Measurements from ENCODE around the gene FAM20A.
"Not testable (repeated sequence)": the region's sequence is repeated elsewhere in the genome, so short reads cannot be mapped to it uniquely, and the experiment has no call there.

Gene FAM20A

DNA sequence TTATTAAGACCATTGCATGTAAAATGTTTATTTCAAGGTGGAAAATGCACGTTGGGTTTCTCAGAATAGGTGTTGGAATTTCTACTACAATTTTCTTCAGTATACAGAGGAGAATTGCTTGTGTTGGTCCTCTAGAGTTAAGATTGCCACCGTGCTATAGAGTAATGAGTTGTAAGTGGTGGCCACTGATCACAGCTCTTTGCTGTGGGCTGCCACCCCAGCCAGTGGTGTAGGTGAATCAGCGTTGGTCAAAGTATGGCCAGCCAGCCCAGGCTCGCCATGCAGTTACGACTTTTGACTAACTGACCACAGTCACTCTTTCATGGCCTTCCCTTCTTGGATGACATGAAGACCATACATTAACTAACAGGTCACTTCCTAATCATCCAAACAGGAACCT lies 101.6 kb downstream of the FAM20A start:
- Histone ChIP-seq H3K36me3 (ENCODE audit: control insufficient read depth in 2 of 2, insufficient read depth in 2 of 2, low read length in 2 of 2) (no peaks in the 10 kb centered on the region), H3K9me3 (ENCODE audit: control insufficient read depth in 2 of 2, low read length in 2 of 2) (no peaks in the 10 kb centered on the region), H3K27ac (ENCODE audit: low read depth in 2 of 2, low read length in 2 of 2) (no peak overlapping the region), H3K27me3 (ENCODE audit: control insufficient read depth in 2 of 2, insufficient read depth in 2 of 2, low read length in 2 of 2) (no peaks in the 10 kb centered on the region), H3K4me3 (ENCODE audit: low read length in 2 of 2) (no peak overlapping the region), H3K4me1 (ENCODE audit: control insufficient read depth in 2 of 2, insufficient read depth in 2 of 2, low read length in 2 of 2) (peaks cover 11 to 12% of the 10 kb centered on the region in 2 donors), H3K9ac (ENCODE audit: low read depth in 1 of 2, low read length in 2 of 2) (no peak overlapping the region)

DNA sequence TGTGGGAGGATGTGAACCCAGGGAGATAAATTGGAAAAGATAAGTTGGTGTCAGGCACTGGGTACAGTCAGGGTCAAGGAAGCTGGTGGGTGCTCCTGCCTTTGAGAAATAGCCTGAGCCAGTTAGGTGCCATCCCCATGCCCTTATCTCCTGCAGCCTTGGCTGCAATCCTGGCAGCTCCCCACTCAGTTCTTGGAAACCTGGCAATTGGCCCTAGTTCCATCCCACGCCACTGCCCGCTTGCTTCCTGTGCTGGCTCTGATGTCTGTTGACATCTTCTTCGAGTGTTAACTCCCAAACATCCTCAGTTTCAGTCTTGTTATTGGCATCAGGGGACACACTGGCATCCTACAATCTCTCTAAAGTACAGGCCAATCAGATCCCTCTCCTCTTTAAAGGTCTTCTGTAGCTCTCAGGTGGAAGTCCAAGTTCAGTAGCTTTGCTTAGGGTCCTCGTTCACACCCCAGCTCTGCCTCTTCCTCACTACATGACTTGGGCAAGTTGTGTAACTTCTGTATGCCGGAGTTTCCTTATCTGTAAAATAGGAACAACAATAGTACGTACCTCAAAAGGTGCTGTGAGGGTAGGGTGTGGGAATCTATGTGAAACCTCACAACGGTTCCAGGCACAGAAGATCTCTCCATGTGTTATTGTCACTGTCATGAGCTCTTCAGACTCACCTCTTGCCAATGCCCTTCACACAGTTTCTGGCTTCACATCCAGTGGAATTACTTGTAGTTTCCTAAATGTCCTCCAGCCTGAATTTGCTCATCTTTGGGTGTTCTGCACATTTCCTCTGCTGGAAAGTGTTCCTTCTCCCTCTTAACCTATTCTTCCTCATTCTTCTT lies 102.5 kb downstream of the FAM20A start:
- no peaks in the 10 kb centered on the region for H3K36me3 ChIP-seq (ENCODE audit: control insufficient read depth in 2 of 2, insufficient read depth in 2 of 2, low read length in 2 of 2)
- H3K4me1 ChIP-seq (ENCODE audit: control insufficient read depth in 2 of 2, insufficient read depth in 2 of 2, low read length in 2 of 2), result peaks cover 11 to 12% of the 10 kb centered on the region in 2 donors
- no peaks in the 10 kb centered on the region for H3K9me3 ChIP-seq (ENCODE audit: control insufficient read depth in 2 of 2, low read length in 2 of 2)
- peak overlapping the region; percentile 36 to 37 for H3K4me3 ChIP-seq (ENCODE audit: low read length in 2 of 2)
- H3K27ac ChIP-seq (ENCODE audit: low read depth in 2 of 2, low read length in 2 of 2), result peak overlapping the region; percentile 75 to 84
- H3K9ac ChIP-seq (ENCODE audit: low read depth in 1 of 2, low read length in 2 of 2), result peak overlapping the region; percentile 29 to 53
- no peaks in the 10 kb centered on the region for H3K27me3 ChIP-seq (ENCODE audit: control insufficient read depth in 2 of 2, insufficient read depth in 2 of 2, low read length in 2 of 2)

DNA sequence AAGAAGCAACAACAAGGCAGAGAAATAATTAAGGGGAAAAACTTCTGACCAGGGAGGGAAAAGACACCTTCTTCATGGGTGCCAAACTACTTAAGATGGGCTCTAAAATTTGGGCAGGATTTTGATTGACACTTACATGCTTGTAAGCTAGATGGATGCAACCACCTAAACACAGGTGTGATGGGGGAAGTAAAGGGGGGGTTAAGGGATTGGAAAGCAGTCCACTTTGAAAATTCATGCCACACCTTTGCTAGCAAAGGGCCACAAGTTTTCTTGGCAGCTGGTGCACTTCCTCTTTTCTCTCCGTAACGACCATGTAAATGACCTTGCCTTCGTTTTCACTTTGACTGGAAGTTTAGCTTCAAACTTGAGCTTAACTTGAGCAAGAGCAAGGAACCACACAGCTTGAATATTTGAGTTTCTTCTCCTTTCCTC lies 103.3 kb downstream of the FAM20A start:
- Histone ChIP-seq H3K9ac (ENCODE audit: low read depth in 1 of 2, low read length in 2 of 2) (peak overlapping the region; percentile 52 to 53), H3K4me3 (ENCODE audit: low read length in 2 of 2) (peak overlapping the region; percentile 36 to 37), H3K36me3 (ENCODE audit: control insufficient read depth in 2 of 2, insufficient read depth in 2 of 2, low read length in 2 of 2) (no peaks in the 10 kb centered on the region), H3K27ac (ENCODE audit: low read depth in 2 of 2, low read length in 2 of 2) (peak overlapping the region; percentile 75 to 84), H3K4me1 (ENCODE audit: control insufficient read depth in 2 of 2, insufficient read depth in 2 of 2, low read length in 2 of 2) (peaks cover 11 to 12% of the 10 kb centered on the region in 2 donors), H3K27me3 (ENCODE audit: control insufficient read depth in 2 of 2, insufficient read depth in 2 of 2, low read length in 2 of 2) (no peaks in the 10 kb centered on the region), H3K9me3 (ENCODE audit: control insufficient read depth in 2 of 2, low read length in 2 of 2) (no peaks in the 10 kb centered on the region)

DNA sequence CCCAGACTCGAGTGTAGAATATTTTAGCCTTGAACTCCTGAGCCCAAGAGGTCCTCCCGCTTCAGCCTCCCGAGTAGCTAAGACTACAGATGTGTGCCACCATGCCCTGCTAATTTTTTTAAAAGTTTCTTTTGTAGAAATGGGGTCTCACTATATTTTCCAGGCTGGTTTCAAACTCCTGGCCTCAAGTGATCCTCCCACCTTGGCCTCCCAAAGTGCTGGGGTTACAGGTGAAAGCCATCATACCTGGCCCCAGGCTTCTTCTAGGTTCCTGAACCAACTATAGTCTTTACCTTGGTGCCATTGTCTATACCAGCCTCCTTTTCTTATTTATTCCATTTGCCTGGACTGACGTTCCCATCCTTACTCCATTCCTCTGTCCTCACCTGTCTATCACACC lies 106.1 kb downstream of the FAM20A start:
- H3K4me1 ChIP-seq (ENCODE audit: control insufficient read depth in 2 of 2, insufficient read depth in 2 of 2, low read length in 2 of 2), result peaks cover 24 to 29% of the 10 kb centered on the region in 2 donors
- H3K36me3 ChIP-seq (ENCODE audit: control insufficient read depth in 2 of 2, insufficient read depth in 2 of 2, low read length in 2 of 2), result no peaks in the 10 kb centered on the region
- no peak overlapping the region for H3K9ac ChIP-seq (ENCODE audit: low read depth in 1 of 2, low read length in 2 of 2)
- no peak overlapping the region for H3K4me3 ChIP-seq (ENCODE audit: low read length in 2 of 2)
- H3K27me3 ChIP-seq (ENCODE audit: control insufficient read depth in 2 of 2, insufficient read depth in 2 of 2, low read length in 2 of 2), result no peaks in the 10 kb centered on the region
- H3K27ac ChIP-seq (ENCODE audit: low read depth in 2 of 2, low read length in 2 of 2), result no peak overlapping the region
- H3K9me3 ChIP-seq (ENCODE audit: control insufficient read depth in 2 of 2, low read length in 2 of 2), result no peaks in the 10 kb centered on the region

DNA sequence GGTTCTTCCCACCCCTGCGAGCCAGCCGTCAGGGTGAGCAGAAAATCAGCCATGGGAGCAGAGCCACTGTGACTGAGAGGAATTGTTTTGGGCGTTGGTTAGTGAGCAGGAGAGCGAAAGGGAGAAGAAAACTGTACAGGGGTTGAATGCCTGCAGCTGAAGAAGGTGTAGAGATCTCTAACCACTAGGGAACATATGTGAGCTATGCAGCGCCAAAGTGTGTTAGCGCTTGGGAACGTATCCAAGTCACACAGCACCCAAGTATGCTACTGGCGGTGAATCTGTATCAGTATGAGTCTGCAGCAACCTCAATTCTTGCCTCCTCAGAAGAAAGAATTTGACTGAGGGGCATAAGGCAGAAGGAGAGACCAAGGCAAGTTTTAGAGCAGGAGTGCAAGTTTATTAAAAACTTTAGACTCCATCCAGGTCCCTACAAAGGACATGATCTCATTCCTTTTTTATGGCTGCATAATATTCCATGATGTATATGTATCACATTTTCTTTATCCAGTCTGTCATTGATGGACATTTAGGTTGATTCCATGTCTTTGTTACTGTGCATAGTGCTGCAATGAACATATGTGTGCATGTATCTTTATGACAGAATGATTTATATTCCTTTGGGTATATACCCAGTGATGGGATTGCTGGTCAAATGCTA lies 108.6 kb downstream of the FAM20A start:
- H3K27ac ChIP-seq (ENCODE audit: low read depth in 2 of 2, low read length in 2 of 2), result peak overlapping the region; percentile 36 to 64
- peaks cover 14 to 24% of the 10 kb centered on the region in 2 donors for H3K4me1 ChIP-seq (ENCODE audit: control insufficient read depth in 2 of 2, insufficient read depth in 2 of 2, low read length in 2 of 2)
- H3K9ac ChIP-seq (ENCODE audit: low read depth in 1 of 2, low read length in 2 of 2), result peak overlapping the region in 1 of 2 donors; percentile 13
- H3K36me3 ChIP-seq (ENCODE audit: control insufficient read depth in 2 of 2, insufficient read depth in 2 of 2, low read length in 2 of 2); H3K9me3 ChIP-seq (ENCODE audit: control insufficient read depth in 2 of 2, low read length in 2 of 2); H3K27me3 ChIP-seq (ENCODE audit: control insufficient read depth in 2 of 2, insufficient read depth in 2 of 2, low read length in 2 of 2): not testable (repeated sequence)
- peak overlapping the region; percentile 43 to 55 for H3K4me3 ChIP-seq (ENCODE audit: low read length in 2 of 2)

DNA sequence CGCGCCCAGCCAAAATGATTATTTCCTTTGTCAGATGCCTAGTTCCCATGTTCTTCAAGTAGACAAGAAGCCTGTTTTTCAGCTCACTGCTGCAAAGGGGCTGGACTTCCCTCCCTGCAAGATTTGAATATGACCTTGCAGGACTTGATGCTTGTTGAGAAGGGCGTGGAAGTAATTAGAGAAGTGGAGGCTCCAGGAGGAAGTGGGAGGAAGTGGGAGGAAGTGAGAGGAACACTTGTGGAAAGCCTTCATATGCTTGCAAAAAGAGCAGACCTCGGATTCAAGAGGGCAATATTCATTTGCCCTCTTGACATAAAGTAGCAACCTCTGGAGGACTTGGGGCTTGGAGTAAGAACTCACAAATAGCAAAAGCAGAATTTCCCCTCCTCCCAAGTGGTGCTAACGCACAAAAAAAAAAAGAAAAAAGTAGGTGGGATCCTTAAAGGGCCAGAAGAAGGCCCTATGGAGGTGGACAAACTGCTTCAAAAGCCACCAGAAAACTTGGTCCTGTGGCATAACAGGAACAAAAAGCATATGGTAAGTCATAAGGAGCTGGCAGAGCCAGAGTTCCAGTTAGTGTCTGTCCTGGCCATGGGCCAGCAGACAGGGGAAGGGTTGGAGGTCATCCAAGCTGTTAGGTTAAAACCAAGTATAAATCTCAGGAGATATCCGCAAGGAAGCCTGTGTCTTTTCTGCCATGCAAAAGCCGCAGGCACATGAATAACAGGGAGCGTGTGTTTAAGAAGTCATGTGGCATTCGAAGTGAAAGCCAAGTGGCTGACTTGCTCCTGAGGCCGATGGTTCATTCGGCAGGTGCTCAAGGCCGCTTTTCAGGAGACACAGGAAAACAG lies 109.6 kb downstream of the FAM20A start:
- H3K4me1 ChIP-seq (ENCODE audit: control insufficient read depth in 2 of 2, insufficient read depth in 2 of 2, low read length in 2 of 2), result peaks cover 13 to 23% of the 10 kb centered on the region in 2 donors
- peak overlapping the region in 1 of 2 donors; percentile 13 for H3K9ac ChIP-seq (ENCODE audit: low read depth in 1 of 2, low read length in 2 of 2)
- H3K27me3 ChIP-seq (ENCODE audit: control insufficient read depth in 2 of 2, insufficient read depth in 2 of 2, low read length in 2 of 2), result no peaks in the 10 kb centered on the region
- H3K27ac ChIP-seq (ENCODE audit: low read depth in 2 of 2, low read length in 2 of 2), result peak overlapping the region; percentile 36 to 64
- H3K36me3 ChIP-seq (ENCODE audit: control insufficient read depth in 2 of 2, insufficient read depth in 2 of 2, low read length in 2 of 2), result no peaks in the 10 kb centered on the region
- H3K4me3 ChIP-seq (ENCODE audit: low read length in 2 of 2), result peak overlapping the region; percentile 43 to 55
- H3K9me3 ChIP-seq (ENCODE audit: control insufficient read depth in 2 of 2, low read length in 2 of 2), result no peaks in the 10 kb centered on the region

DNA sequence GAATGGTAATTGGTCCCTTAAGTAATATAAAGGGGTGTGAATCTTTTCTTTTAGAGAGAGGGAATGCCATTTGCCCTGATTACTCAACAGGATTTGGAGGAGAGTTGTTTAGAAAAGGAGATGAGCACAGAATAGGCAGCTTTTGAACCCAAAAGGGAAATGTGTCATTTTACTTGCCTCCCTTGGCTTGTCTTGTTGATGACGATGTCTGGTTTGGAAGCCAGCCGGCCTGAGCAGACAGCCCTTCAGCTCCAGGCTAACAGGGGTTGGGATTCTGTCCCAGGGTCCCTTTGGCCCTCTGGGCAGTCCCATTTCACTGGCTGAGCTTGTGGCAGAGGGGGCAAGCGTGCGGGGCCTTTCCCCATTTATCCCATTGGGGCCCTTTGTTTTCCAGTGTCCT lies 111.2 kb downstream of the FAM20A start:
- no peak overlapping the region for H3K27ac ChIP-seq (ENCODE audit: low read depth in 2 of 2, low read length in 2 of 2)
- H3K9me3 ChIP-seq (ENCODE audit: control insufficient read depth in 2 of 2, low read length in 2 of 2), result no peaks in the 10 kb centered on the region
- H3K9ac ChIP-seq (ENCODE audit: low read depth in 1 of 2, low read length in 2 of 2), result no peak overlapping the region
- peaks cover 13 to 23% of the 10 kb centered on the region in 2 donors for H3K4me1 ChIP-seq (ENCODE audit: control insufficient read depth in 2 of 2, insufficient read depth in 2 of 2, low read length in 2 of 2)
- no peak overlapping the region for H3K4me3 ChIP-seq (ENCODE audit: low read length in 2 of 2)
- H3K36me3 ChIP-seq (ENCODE audit: control insufficient read depth in 2 of 2, insufficient read depth in 2 of 2, low read length in 2 of 2), result no peaks in the 10 kb centered on the region
- no peaks in the 10 kb centered on the region for H3K27me3 ChIP-seq (ENCODE audit: control insufficient read depth in 2 of 2, insufficient read depth in 2 of 2, low read length in 2 of 2)
